MM.1S (cell line): ENCODE data around the gene IGLON5.

Experiments
- DNase-seq: peaks from one replicate; pipeline ENCODE4 v3.0.0-alpha.2; 2015
- H2AFZ ChIP-seq: fragments of 300-600 bp; sonication (generic); 2 replicates; pipeline ENCODE4 v1.6.0; 2016; ENCODE audit warnings: antibody characterized with exemption, low read length
- H3F3A ChIP-seq: fragments of 300-600 bp; sonication (generic); 2 replicates; pipeline ENCODE4 v1.6.1; 2016; ENCODE audit warnings: mild to moderate bottlenecking, antibody characterized with exemption, low read length, moderate library complexity, mixed read lengths; ENCODE audit not compliant: insufficient read depth
- H3K27ac ChIP-seq: fragments of 300-600 bp; sonication (generic); 2 replicates; pipeline ENCODE4 v1.5.1; 2016; ENCODE audit warnings: mild to moderate bottlenecking, low read length
- H3K27me3 ChIP-seq: fragments of 300-600 bp; sonication (generic); replicated peaks from 2 replicates; pipeline ENCODE4 v1.6.0; 2016; ENCODE audit warnings: low read length; ENCODE audit not compliant: insufficient read depth
- H3K36me3 ChIP-seq: fragments of 300-600 bp; sonication (generic); replicated peaks from 2 replicates; pipeline ENCODE4 v1.6.1; 2016; ENCODE audit warnings: mild to moderate bottlenecking, low read length, mixed read lengths; ENCODE audit not compliant: insufficient read depth
- H3K4me1 ChIP-seq: fragments of 300-600 bp; sonication (generic); 2 replicates; pipeline ENCODE4 v1.6.1; 2016; ENCODE audit warnings: low read length, mixed read lengths
- H3K4me2 ChIP-seq: fragments of 300-600 bp; sonication (generic); 2 replicates; pipeline ENCODE4 v1.6.0; 2016; ENCODE audit warnings: low read depth, low read length
- H3K4me3 ChIP-seq: fragments of 300-600 bp; sonication (generic); 2 replicates; pipeline ENCODE4 v1.5.1; 2016; ENCODE audit warnings: low read length, mixed read lengths
- H3K79me2 ChIP-seq: fragments of 300-600 bp; sonication (generic); 2 replicates; pipeline ENCODE4 v1.6.1; 2016; ENCODE audit warnings: mixed run types, low read length, mixed read lengths
- H3K9ac ChIP-seq: fragments of 300-600 bp; sonication (generic); 2 replicates; pipeline ENCODE4 v1.6.1; 2016; ENCODE audit warnings: low read length, mixed read lengths
- H3K9me2 ChIP-seq: fragments of 300-600 bp; sonication (generic); replicated peaks from 2 replicates; pipeline ENCODE4 v1.6.1; 2016; ENCODE audit warnings: mild to moderate bottlenecking, low read length, mixed read lengths; ENCODE audit not compliant: insufficient read depth
- H3K9me3 ChIP-seq: fragments of 300-600 bp; sonication (generic); replicated peaks from 2 replicates; pipeline ENCODE4 v1.6.1; 2016; ENCODE audit warnings: mild to moderate bottlenecking, low read length, mixed read lengths; ENCODE audit not compliant: insufficient read depth
- H4K20me1 ChIP-seq: fragments of 300-600 bp; sonication (generic); 2 replicates; pipeline ENCODE4 v1.6.1; 2016; ENCODE audit warnings: mild to moderate bottlenecking, low read length, moderate library complexity, mixed read lengths; ENCODE audit not compliant: insufficient read depth
- CTCF ChIP-seq: fragments of 300-600 bp; sonication (generic); IDR thresholded peaks from 2 replicates; pipeline ENCODE4 v1.5.1; 2016; ENCODE audit warnings: antibody characterized with exemption, low read length, mixed read lengths
- EZH2 ChIP-seq: fragments of 300-600 bp; sonication (generic); optimal IDR thresholded peaks from 2 replicates; pipeline ENCODE3; 2017; ENCODE audit warnings: low read depth, mild to moderate bottlenecking, antibody characterized with exemption, low read length, mixed read lengths
- EZH2phosphoT487 ChIP-seq: fragments of 300-600 bp; sonication (generic); IDR thresholded peaks from 2 replicates; pipeline ENCODE4 v1.6.1; 2018; ENCODE audit warnings: antibody characterized with exemption, low read length

Gene IGLON5

GRCh38 chr19:51367565-51368365 lies 56.3 kb downstream of the IGLON5 start:
- Histone ChIP-seq H3K9ac (no peak overlapping the region), H2AFZ (no peak overlapping the region), H3K4me1 (no peaks in the 10 kb centered on the region)

DNA sequence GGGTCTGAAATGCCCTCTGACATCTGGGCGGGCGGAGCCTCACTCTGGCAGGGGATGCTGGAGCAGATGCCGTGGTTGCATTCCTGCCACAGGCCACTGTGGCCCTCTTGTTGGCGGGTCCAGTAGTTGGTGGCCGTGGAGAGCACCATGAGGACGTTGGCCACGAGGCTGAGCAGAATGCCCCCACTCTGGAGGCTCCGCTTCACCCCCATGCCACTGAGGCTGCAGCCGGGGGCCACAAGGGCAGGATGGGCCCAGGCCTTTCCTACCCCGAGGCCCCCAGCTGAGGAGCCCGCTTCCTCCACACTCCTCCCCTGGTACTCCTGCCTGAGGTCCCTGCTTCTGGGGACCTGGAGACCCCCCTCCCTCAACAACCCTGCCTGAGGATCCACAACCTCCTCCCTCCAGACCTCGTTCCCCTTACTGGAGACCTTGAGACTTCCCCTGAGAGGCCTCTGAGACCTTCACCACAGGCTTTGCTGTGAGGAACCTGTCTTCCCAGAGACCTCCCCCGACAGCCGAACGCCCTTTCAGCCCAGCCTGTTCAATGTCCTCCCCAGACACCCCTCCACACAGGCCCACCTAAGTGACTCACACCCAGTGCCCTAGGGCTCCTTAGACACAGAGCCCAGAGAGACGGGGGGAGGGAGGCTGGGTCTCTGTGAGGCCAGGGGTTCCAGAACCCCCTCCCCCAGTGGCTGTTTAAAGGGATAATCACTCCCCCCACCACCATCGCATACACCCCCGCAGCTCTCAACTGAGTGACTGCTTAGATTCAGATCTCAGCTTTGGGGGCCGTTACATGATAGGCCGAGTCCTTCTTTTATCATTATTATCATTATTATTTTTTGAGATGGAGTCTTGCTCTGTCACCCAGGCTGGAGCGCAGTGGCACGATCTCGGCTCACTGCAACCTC lies 57.2 kb downstream of the IGLON5 start, which contains the start of gene CLDND2:
TSS of gene CLDND2 (minus strand) at position 638 of the 917 bp plus-strand sequence. CDS start at position 212, 426 bp downstream.
- Histone ChIP-seq H3K36me3 (no peaks in the 10 kb centered on the region), H3K79me2 (no peaks in the 10 kb centered on the region), H3K9me2 (no peaks in the 10 kb centered on the region), H3K4me1 (no peaks in the 10 kb centered on the region), H3K4me2 (no peak within 1 kb of the TSS), H3F3A (no peaks in the 10 kb centered on the region), H4K20me1 (no peaks in the 10 kb centered on the region), H3K9me3 (no peaks in the 10 kb centered on the region), H3K27me3 (no peaks in the 10 kb centered on the region), H3K27ac (no peak within 1 kb of the TSS), H2AFZ (no peak within 1 kb of the TSS), H3K4me3 (no peak within 1 kb of the TSS), H3K9ac (no peak within 1 kb of the TSS)
- no peak for DNase-seq
- no peak for TF ChIP-seq EZH2

More at GRCh38 chr19:51367565-51368365, 56.3 kb downstream of the IGLON5 start:
- no peak for TF ChIP-seq EZH2phosphoT487
- Histone ChIP-seq H3K79me2 (no peaks in the 10 kb centered on the region), H3K27ac (no peak overlapping the region), H4K20me1 (no peaks in the 10 kb centered on the region), H3K9me3 (no peaks in the 10 kb centered on the region), H3K27me3 (no peaks in the 10 kb centered on the region), H3K9me2 (no peaks in the 10 kb centered on the region), H3K4me3 (no peak overlapping the region), H3K36me3 (no peaks in the 10 kb centered on the region), H3K4me2 (no peak overlapping the region), H3F3A (no peaks in the 10 kb centered on the region)
- no peak for DNase-seq

GRCh38 chr19:51370230-51370629 lies 58.8 kb downstream of the IGLON5 start:
- Histone ChIP-seq H3K9me2 (no peaks in the 10 kb centered on the region), H3K9ac (no peak overlapping the region), H3K27ac (no peak overlapping the region), H3K9me3 (no peaks in the 10 kb centered on the region), H3K27me3 (no peaks in the 10 kb centered on the region), H3K4me1 (no peaks in the 10 kb centered on the region), H3K4me3 (no peak overlapping the region), H2AFZ (no peak overlapping the region), H3K36me3 (no peaks in the 10 kb centered on the region), H3F3A (no peaks in the 10 kb centered on the region), H4K20me1 (no peaks in the 10 kb centered on the region), H3K79me2 (no peaks in the 10 kb centered on the region), H3K4me2 (no peak overlapping the region)
- no peak for DNase-seq
- no peak for TF ChIP-seq EZH2

- H2AFZ ChIP-seq: no peak overlapping the region
- no peak overlapping the region for H3K9ac ChIP-seq
- no peaks in the 10 kb centered on the region for H3K79me2 ChIP-seq
- TF ChIP-seq EZH2phosphoT487: no peak
- TF ChIP-seq EZH2: no peak
- TF ChIP-seq CTCF: no peak
- no peak overlapping the region for H3K4me2 ChIP-seq
- H4K20me1 ChIP-seq: no peaks in the 10 kb centered on the region
- no peak for DNase-seq
- H3K27me3 ChIP-seq: no peaks in the 10 kb centered on the region
- no peaks in the 10 kb centered on the region for H3F3A ChIP-seq
- no peaks in the 10 kb centered on the region for H3K4me1 ChIP-seq
- no peaks in the 10 kb centered on the region for H3K9me3 ChIP-seq
- H3K9me2 ChIP-seq: no peaks in the 10 kb centered on the region
- no peak overlapping the region for H3K4me3 ChIP-seq
- no peaks in the 10 kb centered on the region for H3K36me3 ChIP-seq
- no peak overlapping the region for H3K27ac ChIP-seq
These were observed 59.8 kb downstream of the IGLON5 start for GRCh38 chr19:51371186-51371690.
